Measurements from ENCODE around the gene CKLF.

Gene CKLF

GRCh38 chr16:66516808-66517585 is 35.4 kb upstream of the CKLF start:
- no peak for TF ChIP-seq CTCF (IDR thresholded peaks at IDR 0.05; ENCODE audit: low read depth, low read length)

GRCh38 chr16:66517586-66518263 is 34.7 kb upstream of the CKLF start:
- DNase-seq, result no peak
- no peaks in the 10 kb centered on the region for H3K9me3 ChIP-seq
- no peak for TF ChIP-seq CTCF (IDR thresholded peaks at IDR 0.05; ENCODE audit: low read depth, low read length)
- no peak overlapping the region for H3K4me3 ChIP-seq (ENCODE audit: low read depth, low read length)
- no peaks in the 10 kb centered on the region for H3K27me3 ChIP-seq
- H3K36me3 ChIP-seq, result no peaks in the 10 kb centered on the region
- H3K4me1 ChIP-seq, result peaks cover 14% of the 10 kb centered on the region

More at GRCh38 chr16:66516808-66517585, 35.4 kb upstream of the CKLF start:
- H3K27me3 ChIP-seq, result no peaks in the 10 kb centered on the region
- no peaks in the 10 kb centered on the region for H3K36me3 ChIP-seq
- peak; percentile 91 for DNase-seq
- no peaks in the 10 kb centered on the region for H3K9me3 ChIP-seq
- H3K4me1 ChIP-seq, result peaks cover 16% of the 10 kb centered on the region
- no peak overlapping the region for H3K4me3 ChIP-seq (ENCODE audit: low read depth, low read length)

- Histone ChIP-seq H3K36me3 (no peaks in the 10 kb centered on the region), H3K4me1 (peaks cover 14% of the 10 kb centered on the region), H3K4me3 (ENCODE audit: low read depth, low read length) (no peak overlapping the region), H3K27me3 (no peaks in the 10 kb centered on the region), H3K9me3 (no peaks in the 10 kb centered on the region)
- DNase-seq, result no peak
- no peak for TF ChIP-seq CTCF (IDR thresholded peaks at IDR 0.05; ENCODE audit: low read depth, low read length)
Measured at GRCh38 chr16:66519482-66520373, 32.6 kb upstream of the CKLF start.

- Histone ChIP-seq H3K4me3 (ENCODE audit: low read depth, low read length) (no peak overlapping the region), H3K4me1 (peaks cover 14% of the 10 kb centered on the region), H3K27me3 (no peaks in the 10 kb centered on the region), H3K36me3 (no peaks in the 10 kb centered on the region), H3K9me3 (no peaks in the 10 kb centered on the region)
- DNase-seq, result no peak
- TF ChIP-seq CTCF (IDR thresholded peaks at IDR 0.05; ENCODE audit: low read depth, low read length), result no peak
Measured at GRCh38 chr16:66520406-66521170, 31.8 kb upstream of the CKLF start.

- no peak for TF ChIP-seq CTCF (IDR thresholded peaks at IDR 0.05; ENCODE audit: low read depth, low read length)
- no peaks in the 10 kb centered on the region for H3K27me3 ChIP-seq
- no peaks in the 10 kb centered on the region for H3K9me3 ChIP-seq
- no peak overlapping the region for H3K4me3 ChIP-seq (ENCODE audit: low read depth, low read length)
- H3K36me3 ChIP-seq, result no peaks in the 10 kb centered on the region
- DNase-seq, result no peak
- peaks cover 12% of the 10 kb centered on the region for H3K4me1 ChIP-seq
Measured at GRCh38 chr16:66521252-66521713, 31.1 kb upstream of the CKLF start.

All from BE2C (cell line).